ENCODE data around the gene CRADD. TPM values are rescaled to one million over a fixed set of nuclear protein-coding genes. Genes with fewer than 3 reads are reported as not detected.
A peak's percentile ranks its signal among the peaks of the same experiment; 100 is the strongest.

CRADD gene
- polyA plus RNA-seq, 4 donors = 19.0 to 49.4 (median 27.1) TPM

GRCh38 chr12:93850481-93851256, 173.5 kb downstream of the CRADD start:
- FAIRE-seq (no peak), DNase-seq (peak; percentile 45 to 76)
- Histone ChIP-seq H3K9me3 (ENCODE audit: control insufficient read depth in 2 of 2, insufficient read depth in 1 of 2, low read depth in 1 of 2, low read length in 1 of 2) (no peaks in the 10 kb centered on the region), H3K36me3 (ENCODE audit: control insufficient read depth in 3 of 3, insufficient read depth in 2 of 3, low read depth in 1 of 3, low read length in 3 of 3) (peaks cover 0 to 2% (median 0%) of the 10 kb centered on the region in 3 donors), H3K27me3 (ENCODE audit: control insufficient read depth in 3 of 3, insufficient read depth in 3 of 3, low read length in 3 of 3) (no peaks in the 10 kb centered on the region), H3K27ac (ENCODE audit: low read depth in 1 of 3, low read length in 2 of 3) (peak overlapping the region; percentile 18 to 73 (median 19)), H3K4me1 (ENCODE audit: control insufficient read depth in 3 of 3, insufficient read depth in 2 of 3, low read depth in 1 of 3, low read length in 2 of 3) (peaks cover 4 to 13% (median 10%) of the 10 kb centered on the region in 3 donors), H3K4me3 (ENCODE audit: low read depth in 1 of 3, low read length in 3 of 3) (no peak overlapping the region)
- WGBS, 3 donors = 17 to 59% (median 38%) methylated on average over 7 of the region's 7 CpGs

GRCh38 chr12:93851257-93851671, 174.1 kb downstream of the CRADD start:
- 31 to 64% (median 42%) methylated on average over 4 of the region's 4 CpGs for WGBS, 3 donors
- no peaks in the 10 kb centered on the region for H3K27me3 ChIP-seq (ENCODE audit: control insufficient read depth in 3 of 3, insufficient read depth in 3 of 3, low read length in 3 of 3)
- H3K4me1 ChIP-seq (ENCODE audit: control insufficient read depth in 3 of 3, insufficient read depth in 2 of 3, low read depth in 1 of 3, low read length in 2 of 3) = peaks cover 4 to 14% (median 11%) of the 10 kb centered on the region in 3 donors
- DNase-seq (peak in 1 of 2 donors; percentile 65), FAIRE-seq (no peak)
- H3K36me3 ChIP-seq (ENCODE audit: control insufficient read depth in 3 of 3, insufficient read depth in 2 of 3, low read depth in 1 of 3, low read length in 3 of 3) = peaks cover 0 to 2% (median 0%) of the 10 kb centered on the region in 3 donors
- peak overlapping the region; percentile 18 to 73 (median 19) for H3K27ac ChIP-seq (ENCODE audit: low read depth in 1 of 3, low read length in 2 of 3)
- H3K4me3 ChIP-seq (ENCODE audit: low read depth in 1 of 3, low read length in 3 of 3) = no peak overlapping the region
- H3K9me3 ChIP-seq (ENCODE audit: control insufficient read depth in 2 of 2, insufficient read depth in 1 of 2, low read depth in 1 of 2, low read length in 1 of 2) = no peaks in the 10 kb centered on the region

GRCh38 chr12:93852173-93852591, 175.0 kb downstream of the CRADD start:
- H3K4me3 ChIP-seq (ENCODE audit: low read depth in 1 of 3, low read length in 3 of 3) = no peak overlapping the region
- no peak for FAIRE-seq
- H3K9me3 ChIP-seq (ENCODE audit: control insufficient read depth in 2 of 2, insufficient read depth in 1 of 2, low read depth in 1 of 2, low read length in 1 of 2) = no peaks in the 10 kb centered on the region
- peaks cover 4 to 16% (median 12%) of the 10 kb centered on the region in 3 donors for H3K4me1 ChIP-seq (ENCODE audit: control insufficient read depth in 3 of 3, insufficient read depth in 2 of 3, low read depth in 1 of 3, low read length in 2 of 3)
- WGBS, 3 donors = 91 to 94% (median 93%) methylated on average over 8 of the region's 8 CpGs
- peaks cover 0 to 2% (median 0%) of the 10 kb centered on the region in 3 donors for H3K36me3 ChIP-seq (ENCODE audit: control insufficient read depth in 3 of 3, insufficient read depth in 2 of 3, low read depth in 1 of 3, low read length in 3 of 3)
- DNase-seq = no peak
- H3K27ac ChIP-seq (ENCODE audit: low read depth in 1 of 3, low read length in 2 of 3) = no peak overlapping the region
- no peaks in the 10 kb centered on the region for H3K27me3 ChIP-seq (ENCODE audit: control insufficient read depth in 3 of 3, insufficient read depth in 3 of 3, low read length in 3 of 3)

GRCh38 chr12:93853698-93854478, 176.7 kb downstream of the CRADD start:
- H3K27me3 ChIP-seq (ENCODE audit: control insufficient read depth in 3 of 3, insufficient read depth in 3 of 3, low read length in 3 of 3) = no peaks in the 10 kb centered on the region
- H3K4me1 ChIP-seq (ENCODE audit: control insufficient read depth in 3 of 3, insufficient read depth in 2 of 3, low read depth in 1 of 3, low read length in 2 of 3) = peaks cover 4 to 13% (median 9%) of the 10 kb centered on the region in 3 donors
- no peak for FAIRE-seq
- H3K4me3 ChIP-seq (ENCODE audit: low read depth in 1 of 3, low read length in 3 of 3) = no peak overlapping the region
- WGBS, 3 donors = 81 to 90% (median 82%) methylated on average over 17 of the region's 17 CpGs
- no peak overlapping the region for H3K27ac ChIP-seq (ENCODE audit: low read depth in 1 of 3, low read length in 2 of 3)
- peaks cover 0 to 2% (median 0%) of the 10 kb centered on the region in 3 donors for H3K36me3 ChIP-seq (ENCODE audit: control insufficient read depth in 3 of 3, insufficient read depth in 2 of 3, low read depth in 1 of 3, low read length in 3 of 3)
- no peaks in the 10 kb centered on the region for H3K9me3 ChIP-seq (ENCODE audit: control insufficient read depth in 2 of 2, insufficient read depth in 1 of 2, low read depth in 1 of 2, low read length in 1 of 2)
- no peak for DNase-seq

GRCh38 chr12:93855261-93855660, 178.1 kb downstream of the CRADD start:
- Histone ChIP-seq H3K9me3 (ENCODE audit: control insufficient read depth in 2 of 2, insufficient read depth in 1 of 2, low read depth in 1 of 2, low read length in 1 of 2) (no peaks in the 10 kb centered on the region), H3K4me1 (ENCODE audit: control insufficient read depth in 3 of 3, insufficient read depth in 2 of 3, low read depth in 1 of 3, low read length in 2 of 3) (peaks cover 4 to 10% (median 6%) of the 10 kb centered on the region in 3 donors), H3K27me3 (ENCODE audit: control insufficient read depth in 3 of 3, insufficient read depth in 3 of 3, low read length in 3 of 3) (no peaks in the 10 kb centered on the region), H3K4me3 (ENCODE audit: low read depth in 1 of 3, low read length in 3 of 3) (no peak overlapping the region), H3K36me3 (ENCODE audit: control insufficient read depth in 3 of 3, insufficient read depth in 2 of 3, low read depth in 1 of 3, low read length in 3 of 3) (peaks cover 0 to 2% (median 0%) of the 10 kb centered on the region in 3 donors), H3K27ac (ENCODE audit: low read depth in 1 of 3, low read length in 2 of 3) (no peak overlapping the region)
- DNase-seq (no peak), FAIRE-seq (no peak)
- 93 to 98% (median 95%) methylated on average over 4 of the region's 4 CpGs for WGBS, 3 donors

- DNase-seq (no peak), FAIRE-seq (no peak)
- H3K4me3 ChIP-seq (ENCODE audit: low read depth in 1 of 3, low read length in 3 of 3) = no peak overlapping the region
- H3K4me1 ChIP-seq (ENCODE audit: control insufficient read depth in 3 of 3, insufficient read depth in 2 of 3, low read depth in 1 of 3, low read length in 2 of 3) = peaks cover 0 to 4% (median 3%) of the 10 kb centered on the region in 3 donors
- no peak overlapping the region for H3K27ac ChIP-seq (ENCODE audit: low read depth in 1 of 3, low read length in 2 of 3)
- H3K36me3 ChIP-seq (ENCODE audit: control insufficient read depth in 3 of 3, insufficient read depth in 2 of 3, low read depth in 1 of 3, low read length in 3 of 3) = peaks cover 0 to 2% (median 0%) of the 10 kb centered on the region in 3 donors
- no peaks in the 10 kb centered on the region for H3K27me3 ChIP-seq (ENCODE audit: control insufficient read depth in 3 of 3, insufficient read depth in 3 of 3, low read length in 3 of 3)
- no peaks in the 10 kb centered on the region for H3K9me3 ChIP-seq (ENCODE audit: control insufficient read depth in 2 of 2, insufficient read depth in 1 of 2, low read depth in 1 of 2, low read length in 1 of 2)
Measured at GRCh38 chr12:93856611-93857010, 179.4 kb downstream of the CRADD start.

GRCh38 chr12:93857279-93857938, 180.2 kb downstream of the CRADD start:
- FAIRE-seq = no peak
- H3K4me1 ChIP-seq (ENCODE audit: control insufficient read depth in 3 of 3, insufficient read depth in 2 of 3, low read depth in 1 of 3, low read length in 2 of 3) = peaks cover 0 to 3% (median 2%) of the 10 kb centered on the region in 3 donors
- 84 to 93% (median 93%) methylated on average over 5 of the region's 5 CpGs for WGBS, 3 donors
- no peak overlapping the region for H3K4me3 ChIP-seq (ENCODE audit: low read depth in 1 of 3, low read length in 3 of 3)
- DNase-seq = no peak
- no peaks in the 10 kb centered on the region for H3K27me3 ChIP-seq (ENCODE audit: control insufficient read depth in 3 of 3, insufficient read depth in 3 of 3, low read length in 3 of 3)
- no peaks in the 10 kb centered on the region for H3K9me3 ChIP-seq (ENCODE audit: control insufficient read depth in 2 of 2, insufficient read depth in 1 of 2, low read depth in 1 of 2, low read length in 1 of 2)
- peaks cover 0 to 2% (median 0%) of the 10 kb centered on the region in 3 donors for H3K36me3 ChIP-seq (ENCODE audit: control insufficient read depth in 3 of 3, insufficient read depth in 2 of 3, low read depth in 1 of 3, low read length in 3 of 3)
- H3K27ac ChIP-seq (ENCODE audit: low read depth in 1 of 3, low read length in 2 of 3) = no peak overlapping the region

- Histone ChIP-seq H3K4me1 (ENCODE audit: control insufficient read depth in 3 of 3, insufficient read depth in 2 of 3, low read depth in 1 of 3, low read length in 2 of 3) (peaks cover 0 to 3% (median 2%) of the 10 kb centered on the region in 3 donors), H3K27ac (ENCODE audit: low read depth in 1 of 3, low read length in 2 of 3) (no peak overlapping the region), H3K27me3 (ENCODE audit: control insufficient read depth in 3 of 3, insufficient read depth in 3 of 3, low read length in 3 of 3) (no peaks in the 10 kb centered on the region), H3K9me3 (ENCODE audit: control insufficient read depth in 2 of 2, insufficient read depth in 1 of 2, low read depth in 1 of 2, low read length in 1 of 2) (no peaks in the 10 kb centered on the region), H3K4me3 (ENCODE audit: low read depth in 1 of 3, low read length in 3 of 3) (no peak overlapping the region), H3K36me3 (ENCODE audit: control insufficient read depth in 3 of 3, insufficient read depth in 2 of 3, low read depth in 1 of 3, low read length in 3 of 3) (peaks cover 0 to 2% (median 0%) of the 10 kb centered on the region in 3 donors)
- 93 to 98% (median 94%) methylated on average over 2 of the region's 2 CpGs for WGBS, 3 donors
- FAIRE-seq (no peak), DNase-seq (no peak)
Measured at GRCh38 chr12:93857991-93858447, 180.8 kb downstream of the CRADD start.

Measured in small intestine (tissue), 7 donors.